NCI-H1694 (cell line): Measurements from ENCODE around the gene SLC6A15.

Source experiments
- DNase-seq: peaks from one replicate; lab custom pipeline; 2025; lab: John Stamatoyannopoulos, UW

The SLC6A15 gene

DNA sequence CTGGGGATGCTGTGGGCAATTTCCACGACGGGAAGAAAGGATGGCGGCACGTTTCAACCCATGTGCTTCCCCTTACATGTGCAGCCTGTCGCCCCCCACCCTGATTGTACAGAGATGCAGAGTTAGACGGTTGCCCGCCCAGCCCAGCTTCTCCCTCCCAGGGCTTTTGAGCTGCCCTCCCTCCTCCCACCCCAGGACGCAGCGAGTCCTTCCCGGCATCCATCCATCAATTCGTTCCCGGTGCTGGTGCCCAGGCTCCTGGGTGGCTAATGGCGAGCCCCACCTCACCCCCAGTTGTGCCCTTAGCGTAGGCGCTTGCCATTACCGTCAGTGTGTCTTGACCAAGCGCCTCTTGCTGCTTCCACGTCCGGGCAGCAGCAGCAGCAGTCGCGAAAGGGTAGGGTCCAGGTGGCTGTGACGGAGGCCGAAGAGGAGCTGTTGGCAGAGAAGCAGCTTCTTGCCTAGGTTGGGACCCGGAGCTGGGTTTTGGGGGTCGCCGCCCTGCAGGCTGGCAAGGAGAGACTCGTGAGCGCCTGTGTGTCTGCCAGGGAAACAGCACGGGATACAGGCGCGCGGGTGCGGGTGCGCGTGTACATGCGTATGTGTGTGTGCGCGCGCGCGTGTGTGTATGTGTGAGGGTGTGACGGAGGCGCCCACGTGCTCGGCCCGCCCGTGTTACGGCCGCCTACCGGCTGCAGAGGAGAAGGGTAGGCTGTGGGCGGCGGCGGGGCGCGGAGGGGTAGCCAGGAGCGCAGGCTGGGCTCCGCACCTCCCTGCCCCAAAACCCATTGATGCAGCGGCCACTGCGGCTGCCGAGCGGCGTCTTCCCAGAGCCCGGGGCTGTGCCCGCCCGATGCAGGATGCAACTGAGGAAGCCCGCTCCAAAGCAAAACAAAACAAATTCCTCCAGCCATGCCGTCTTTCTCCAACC is at the start of gene SLC6A15:
SLC6A15 (minus strand) TSS at position 602 of the 931 bp plus-strand sequence. CDS start 20,679 bp downstream, outside the sequence.
- DNase-seq, result peak; percentile 37

DNA sequence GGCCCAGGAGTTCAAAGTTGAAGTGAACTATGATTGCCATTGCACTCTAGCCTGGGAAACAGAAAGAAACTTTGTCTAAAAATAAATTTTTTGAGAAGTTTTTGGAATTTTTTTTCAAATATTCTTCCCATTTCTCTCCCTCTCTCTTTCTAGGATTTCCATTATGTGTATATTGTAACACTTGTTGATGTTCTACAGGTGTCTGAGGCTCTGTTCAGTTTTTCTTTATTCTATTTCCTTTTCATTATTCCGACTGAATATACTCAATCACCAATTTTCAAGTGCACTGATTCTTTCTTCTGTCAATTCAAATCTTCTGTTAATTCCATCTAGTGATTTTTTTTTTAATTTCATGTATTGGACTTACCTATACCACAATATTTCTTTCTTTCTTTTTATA is 48.3 kb upstream of the SLC6A15 start:
- DNase-seq, result no peak

DNA sequence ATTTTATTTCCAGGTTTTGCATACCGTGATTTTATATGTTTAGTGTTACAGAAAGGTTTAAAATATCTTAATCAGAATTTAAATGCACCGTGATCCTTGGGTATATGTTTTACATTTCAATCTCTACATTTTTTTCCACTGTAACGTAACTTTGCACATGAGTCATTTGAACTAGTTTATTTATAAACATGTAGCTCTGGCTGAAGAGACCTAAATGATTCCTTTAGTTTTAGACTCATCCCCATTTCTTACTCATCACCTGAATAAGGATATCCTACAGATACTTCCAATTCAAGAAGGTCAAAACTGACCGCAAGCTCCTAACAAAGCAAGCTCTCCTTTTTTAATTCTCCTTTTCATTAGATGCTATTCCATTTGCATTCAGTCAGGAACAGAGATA is 42.7 kb upstream of the SLC6A15 start:
- DNase-seq, result no peak

DNA sequence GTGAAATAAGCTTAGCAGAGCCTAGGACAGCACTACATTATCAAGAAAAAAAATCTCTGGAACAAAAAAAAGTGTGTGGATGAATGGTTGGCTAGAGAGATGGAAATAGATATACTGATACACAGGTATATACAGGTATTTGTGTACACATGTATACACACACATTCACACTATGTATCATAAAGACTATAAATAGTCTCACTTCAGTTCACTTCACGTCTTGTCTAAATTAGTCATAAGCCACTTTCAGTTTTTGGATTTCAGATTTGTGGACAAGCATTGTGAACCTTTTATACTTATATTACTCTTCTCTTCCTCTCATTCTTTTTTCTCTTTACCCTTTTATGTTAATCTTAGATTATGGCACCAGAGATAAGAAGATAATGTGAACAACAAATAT is 41.8 kb upstream of the SLC6A15 start:
- DNase-seq, result no peak

DNA sequence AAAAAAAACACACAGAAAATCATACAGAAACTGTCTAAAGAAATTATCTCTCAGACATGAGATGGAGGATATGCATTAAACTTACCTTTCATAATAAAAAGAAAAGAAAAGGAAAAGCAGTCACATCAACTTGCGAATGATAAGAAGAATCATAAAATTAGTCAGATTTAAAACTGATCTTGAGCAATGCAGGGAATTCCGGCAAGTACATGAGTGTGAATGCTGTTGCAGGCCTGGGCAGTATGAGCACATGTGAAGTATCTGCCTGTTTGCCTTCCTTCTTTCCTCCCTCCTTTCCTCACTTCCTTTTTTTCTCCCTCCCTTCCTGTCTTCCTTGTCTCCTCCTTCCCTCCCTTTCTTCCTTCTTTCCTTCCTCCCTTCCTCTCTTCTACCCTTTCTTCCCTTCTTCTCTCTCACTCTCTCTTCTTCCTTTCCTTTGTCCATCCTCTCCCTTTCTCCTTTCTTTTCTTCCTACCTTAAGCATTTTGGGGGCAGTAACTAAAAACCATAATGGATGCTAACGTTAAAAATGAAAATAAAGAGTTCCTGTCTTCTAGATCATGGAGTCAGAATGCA is 38.5 kb upstream of the SLC6A15 start:
- DNase-seq, result no peak

DNA sequence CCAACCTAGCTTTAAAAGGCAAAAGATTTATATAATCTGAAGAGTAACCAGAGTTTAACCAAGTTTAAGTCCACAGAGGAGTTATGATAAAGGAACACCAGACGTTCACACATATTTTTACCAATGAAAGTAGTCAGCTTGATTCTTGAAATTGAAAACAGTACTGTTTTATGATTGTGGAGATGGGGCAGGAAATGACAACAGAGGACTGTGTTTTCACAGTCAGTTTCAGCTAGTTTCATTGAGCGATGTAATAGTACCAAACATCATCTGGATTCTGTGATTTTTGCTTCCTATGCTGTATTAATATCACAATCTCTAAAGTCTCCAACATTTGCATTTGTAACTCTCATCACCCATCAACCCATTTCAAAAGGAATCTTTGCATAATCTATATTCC is 34.2 kb upstream of the SLC6A15 start:
- DNase-seq, result no peak

DNA sequence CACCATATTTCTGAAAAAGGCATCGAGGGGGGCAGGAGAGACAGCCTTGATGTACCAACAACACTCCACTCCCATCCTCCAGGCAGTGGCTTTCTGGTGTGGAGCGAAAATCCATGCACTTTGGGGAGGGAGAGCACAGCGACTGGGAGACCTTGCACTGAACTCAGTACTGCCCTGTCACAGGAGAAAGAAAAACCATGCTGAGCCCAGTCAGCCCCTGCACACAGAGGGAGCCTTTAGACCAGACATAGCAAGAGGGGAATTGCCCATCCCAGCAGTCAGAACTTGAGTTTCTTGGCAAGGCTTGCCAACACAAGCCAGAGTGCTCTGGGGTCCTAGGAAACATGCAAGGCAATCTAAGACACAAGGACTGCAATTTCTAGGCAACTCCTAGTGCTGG is 24.8 kb upstream of the SLC6A15 start:
- no peak for DNase-seq

DNA sequence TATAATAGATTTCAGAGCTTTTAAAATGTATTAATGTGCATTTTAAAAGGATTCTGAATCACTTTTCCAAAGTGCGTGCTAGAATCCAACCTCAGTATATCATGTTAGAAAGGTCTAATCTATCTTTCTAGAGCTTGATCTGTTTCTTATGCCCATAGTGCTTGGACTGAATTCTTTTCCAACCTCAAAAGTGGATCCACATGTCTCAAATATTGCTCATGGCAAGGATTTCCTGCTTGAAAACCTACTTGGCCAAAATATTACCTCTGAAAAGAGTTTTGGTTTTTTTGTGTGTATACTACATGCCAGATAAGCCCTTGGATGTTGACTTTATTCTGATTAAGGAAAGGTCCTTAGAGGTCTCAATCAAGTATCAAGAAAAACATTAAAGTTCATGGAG is 16.9 kb upstream of the SLC6A15 start:
- no peak for DNase-seq

DNA sequence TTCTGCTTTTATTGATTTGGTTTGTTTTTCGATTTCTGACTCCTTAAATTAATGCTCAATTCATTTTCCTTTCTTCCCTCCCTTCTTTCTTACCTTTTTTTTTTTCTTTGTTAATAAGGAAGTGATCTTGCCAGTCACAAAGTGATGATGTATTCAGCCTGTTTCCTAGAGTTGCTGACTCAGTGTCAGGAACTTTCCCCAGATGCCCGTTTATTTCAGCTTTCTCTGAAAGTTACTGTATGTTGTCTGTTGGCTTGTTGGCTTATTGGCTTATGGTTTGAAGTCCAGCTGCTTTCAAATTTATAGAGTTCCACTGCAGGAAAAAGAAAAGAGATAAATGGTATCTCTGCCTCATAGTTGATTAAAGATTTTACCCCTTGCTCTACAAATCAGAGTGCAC is 12.4 kb upstream of the SLC6A15 start:
- DNase-seq, result no peak

DNA sequence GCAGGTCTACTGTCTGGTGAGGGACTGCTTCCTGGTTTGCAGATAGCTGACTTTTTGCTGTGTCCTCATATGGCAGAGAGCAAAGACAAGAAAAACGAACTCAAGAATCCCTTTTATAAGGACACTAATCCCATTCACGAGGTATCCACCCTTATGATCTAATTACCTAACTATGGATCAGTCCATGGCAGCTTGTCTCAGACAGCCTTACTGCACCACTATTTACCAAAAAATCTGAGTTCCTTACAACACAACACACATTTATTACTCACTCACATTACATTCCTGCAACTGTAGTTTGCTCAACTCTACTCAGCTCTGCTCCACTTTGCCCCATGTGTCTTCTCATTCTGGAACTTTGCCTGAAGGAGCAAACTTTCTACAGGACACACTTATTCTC is 10.1 kb upstream of the SLC6A15 start:
- DNase-seq, result no peak

DNA sequence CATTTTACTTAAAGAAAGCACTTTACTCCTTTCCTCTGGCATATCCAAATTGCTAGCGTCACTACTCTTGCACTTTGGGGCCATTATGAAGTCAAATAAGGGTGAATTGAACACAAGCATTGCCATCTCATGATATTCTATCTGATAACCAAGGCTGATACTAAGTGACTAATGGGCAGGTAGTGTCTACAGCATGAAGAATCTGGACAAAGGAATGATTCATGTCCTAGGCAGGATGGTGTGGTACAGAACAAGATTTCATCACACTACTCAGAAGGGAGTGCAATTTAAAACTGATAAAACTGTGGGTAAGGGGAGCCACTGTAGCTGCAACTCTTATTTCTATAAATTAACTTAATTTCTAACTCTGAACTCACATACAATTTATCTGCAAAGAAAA is 7.7 kb upstream of the SLC6A15 start:
- DNase-seq, result no peak

DNA sequence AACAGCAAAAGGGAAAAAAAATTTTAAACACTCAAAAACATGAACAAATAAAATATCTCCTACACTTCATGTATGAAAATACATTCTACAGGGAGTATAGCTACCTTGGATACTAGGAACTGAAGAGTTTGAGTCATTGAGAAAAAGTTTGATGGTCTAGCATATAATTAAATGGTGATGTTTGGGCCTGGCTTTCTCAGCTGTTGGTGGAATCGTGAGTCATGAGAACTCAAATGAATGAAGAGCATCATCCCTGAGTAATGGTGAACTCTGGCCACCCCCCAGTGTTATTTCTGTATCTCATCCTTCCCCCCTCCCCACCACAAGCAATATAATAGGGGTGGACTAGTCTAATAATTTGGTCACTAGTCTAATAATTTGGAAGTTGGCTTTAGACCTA is 6.7 kb upstream of the SLC6A15 start:
- no peak for DNase-seq

DNA sequence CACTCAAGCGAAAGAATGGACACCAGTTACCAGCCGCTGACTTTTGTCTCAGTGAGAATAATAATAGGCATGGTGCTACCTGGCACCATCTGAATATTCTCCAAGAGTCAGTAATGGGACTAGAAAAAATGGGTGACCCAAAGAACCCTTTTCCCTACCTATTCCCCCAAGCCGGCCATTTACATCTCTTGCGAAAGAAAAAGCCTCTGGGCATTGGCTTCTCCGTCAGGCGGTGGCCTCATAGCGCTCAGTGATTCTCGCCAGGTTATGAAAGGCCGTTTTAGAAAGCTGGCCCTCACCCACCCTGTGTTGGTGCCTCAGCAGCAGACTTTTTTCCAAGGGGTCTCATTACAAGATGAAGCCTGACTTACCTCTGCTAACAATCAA is 523 bp upstream of the SLC6A15 start:
- DNase-seq, result no peak

DNA sequence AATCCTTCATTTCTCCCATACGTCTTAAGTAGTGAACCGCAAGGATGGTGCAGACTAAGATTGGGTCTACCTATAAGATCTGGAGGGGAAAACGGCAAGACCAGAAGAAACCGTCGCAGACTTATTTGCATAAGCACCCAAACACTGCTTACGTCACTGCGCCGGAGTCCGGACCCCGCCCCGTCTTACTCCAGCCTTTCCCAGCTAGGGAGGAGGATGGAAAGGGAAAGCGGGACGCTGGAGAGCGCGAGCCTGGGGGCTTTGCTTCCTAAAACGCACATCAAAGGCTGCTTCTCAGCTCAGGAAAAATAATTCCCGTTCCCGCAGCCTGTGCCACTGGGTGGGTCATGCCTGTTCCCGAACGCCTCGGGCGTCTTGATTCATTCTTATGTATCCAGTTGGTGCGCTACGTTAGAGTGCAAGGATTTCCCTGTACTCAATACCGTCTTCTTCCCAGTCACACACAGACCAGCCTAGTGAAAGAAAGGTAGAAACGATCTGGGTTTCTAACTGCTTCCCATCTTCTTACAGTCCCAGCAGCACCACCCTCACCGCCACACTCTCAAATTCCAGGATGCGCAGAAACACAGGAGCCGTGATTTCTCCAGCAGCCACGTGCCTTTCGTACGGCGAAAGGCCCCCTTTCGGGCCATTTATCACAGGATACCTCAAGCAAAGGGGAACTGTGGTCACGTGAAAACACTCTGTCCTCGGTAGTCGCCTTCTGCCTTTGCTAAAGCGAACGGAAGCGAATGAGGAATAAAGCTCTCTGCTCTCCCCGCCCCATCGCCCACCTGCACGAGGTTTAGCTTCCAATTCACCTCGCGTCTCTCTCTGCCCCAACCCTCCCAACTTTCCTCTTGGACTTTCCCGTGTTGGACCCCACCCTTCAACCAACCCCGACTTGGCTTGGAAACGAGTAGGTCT is 1.1 kb downstream of the SLC6A15 start:
- peak; percentile 51 for DNase-seq

DNA sequence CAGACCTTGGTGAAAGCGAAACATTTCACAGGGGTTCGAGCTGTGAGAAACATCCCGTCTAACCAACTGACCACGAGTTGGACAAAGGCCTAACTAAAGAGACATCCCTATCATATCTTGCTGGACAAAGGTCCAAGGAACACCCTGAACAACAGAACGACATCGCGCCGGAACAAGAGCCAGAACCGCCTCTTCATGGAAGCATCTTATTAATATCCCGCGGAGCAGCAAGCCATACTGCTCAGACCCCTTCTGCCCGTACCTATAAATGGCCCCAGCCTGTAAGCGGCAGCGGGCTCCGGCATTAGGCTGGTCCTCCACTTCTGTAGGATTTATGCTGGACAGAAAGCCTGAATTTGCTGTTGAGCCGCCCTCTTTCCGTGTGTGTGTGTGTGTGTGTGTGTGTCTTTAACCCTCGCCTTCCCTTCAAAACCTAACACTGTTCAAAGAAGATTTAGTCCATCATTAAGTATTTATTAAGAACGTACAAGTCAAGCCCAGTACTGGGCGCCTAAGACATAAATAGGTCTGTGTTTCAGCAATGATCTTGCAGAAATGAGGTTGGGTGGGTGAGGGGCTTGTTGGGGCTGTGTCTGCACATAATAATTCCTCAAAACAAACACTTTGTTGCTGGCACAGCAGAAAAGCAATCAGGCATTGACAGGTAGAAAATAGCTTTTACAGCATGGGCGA is 1.9 kb downstream of the SLC6A15 start:
- DNase-seq, result no peak

DNA sequence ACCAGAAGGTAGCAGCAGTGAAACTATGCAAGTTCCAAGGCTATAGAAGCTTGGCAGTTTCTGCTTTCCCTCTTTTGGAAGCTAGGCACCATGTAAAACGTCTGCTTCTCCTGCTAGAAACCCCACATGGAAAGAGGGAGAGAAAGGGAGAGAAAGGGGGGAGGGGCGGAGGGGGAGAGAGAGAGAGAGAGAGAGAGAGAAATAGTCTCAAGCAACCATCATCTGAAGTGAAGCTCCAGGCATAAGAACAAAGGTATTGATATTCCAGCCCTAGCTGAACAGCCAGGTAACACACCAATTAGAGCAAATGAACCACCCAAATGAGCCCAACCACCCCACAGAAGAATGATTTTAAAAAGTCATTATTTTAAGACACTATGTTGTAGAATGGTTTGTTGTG is 8.5 kb downstream of the SLC6A15 start:
- no peak for DNase-seq

DNA sequence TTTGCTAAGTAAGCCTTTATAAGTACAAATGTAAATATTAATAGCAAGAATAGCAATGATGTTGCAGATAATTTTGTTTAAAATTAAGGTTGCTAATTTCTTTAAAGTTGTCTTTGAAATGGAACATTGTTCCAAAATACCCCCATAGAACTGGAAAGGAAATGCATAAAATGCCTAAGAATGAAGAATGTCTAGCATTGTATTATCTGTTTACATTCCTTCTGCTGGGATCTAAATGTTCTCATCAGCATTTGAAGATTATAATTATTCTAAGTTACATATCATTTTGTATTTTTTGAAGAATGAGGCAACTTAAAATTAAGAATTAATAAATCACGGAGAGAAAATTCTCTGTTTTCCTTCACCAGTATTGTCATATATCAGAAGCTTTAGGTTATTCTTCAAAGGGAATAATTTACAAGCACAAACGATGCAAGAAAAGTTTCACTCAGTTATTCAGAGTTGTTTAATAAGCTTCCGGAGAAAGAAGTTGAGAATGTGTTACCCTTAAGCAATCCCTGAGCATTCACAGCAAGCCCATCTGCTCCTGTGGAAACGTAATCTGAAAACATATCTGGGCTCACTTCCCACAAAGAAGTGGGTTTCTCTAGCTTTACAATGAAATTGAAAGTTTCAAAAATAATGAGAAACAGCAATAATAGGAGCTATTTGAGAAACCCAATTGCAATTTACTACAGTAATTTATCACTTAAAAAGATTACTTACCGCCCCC is 21.3 kb downstream of the SLC6A15 start:
- DNase-seq, result no peak

DNA sequence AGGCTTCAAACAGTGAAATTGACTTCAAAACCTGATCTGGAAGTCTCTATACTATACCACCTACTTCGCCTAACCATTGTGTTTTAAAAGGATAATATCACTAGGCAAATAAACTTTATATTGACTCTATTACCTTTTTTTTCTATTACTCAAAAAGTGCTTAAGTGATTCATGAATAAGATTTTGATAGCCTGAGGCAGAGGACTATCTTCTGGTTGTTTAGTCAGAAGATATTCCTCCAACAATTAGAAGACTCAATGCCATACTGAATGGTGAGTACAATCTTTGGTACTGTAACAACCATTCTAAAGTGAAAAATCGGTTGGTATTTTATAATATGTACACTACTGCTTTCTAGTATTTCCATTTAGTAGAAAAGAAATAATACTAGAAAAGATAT is 22.8 kb downstream of the SLC6A15 start:
- DNase-seq, result no peak

DNA sequence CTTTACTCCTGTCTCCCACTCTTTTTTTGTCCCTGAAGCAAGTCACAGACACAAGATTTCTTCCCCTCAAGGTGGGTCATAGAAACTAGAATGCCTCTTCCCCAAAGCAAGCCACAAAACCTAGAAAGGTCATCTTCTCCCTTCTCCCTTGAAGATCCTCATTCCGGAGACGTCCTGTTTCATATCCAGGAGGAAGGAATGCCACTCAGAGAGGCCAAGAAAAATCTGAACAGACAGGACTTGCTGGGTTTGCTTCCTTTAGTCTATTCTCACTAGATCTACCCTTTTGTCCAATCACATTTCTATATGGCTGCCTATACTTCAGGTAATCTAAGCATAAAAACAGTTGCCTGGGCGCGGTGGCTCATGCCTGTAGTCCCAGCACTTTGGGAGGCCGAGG is 23.7 kb downstream of the SLC6A15 start:
- no peak for DNase-seq

DNA sequence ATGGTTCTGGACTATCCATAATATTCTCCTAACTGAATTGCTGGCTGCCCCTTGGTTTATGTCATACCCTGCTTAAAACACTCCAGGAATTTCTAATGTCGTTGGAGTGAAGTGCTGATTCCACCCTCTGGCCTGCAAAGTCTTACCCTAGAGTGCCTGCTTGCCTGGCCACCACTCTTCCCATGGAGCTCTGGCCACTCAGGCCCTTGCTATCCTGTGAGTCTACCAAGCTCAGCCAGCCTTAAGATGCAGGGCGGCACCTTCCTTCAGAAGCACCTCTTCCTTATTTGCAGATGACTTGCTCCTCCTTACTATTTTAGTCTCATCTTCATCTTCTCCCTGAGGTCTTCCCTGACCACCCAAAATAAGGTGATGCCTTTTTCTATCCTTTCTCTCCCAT is 35.3 kb downstream of the SLC6A15 start:
- DNase-seq, result no peak

DNA sequence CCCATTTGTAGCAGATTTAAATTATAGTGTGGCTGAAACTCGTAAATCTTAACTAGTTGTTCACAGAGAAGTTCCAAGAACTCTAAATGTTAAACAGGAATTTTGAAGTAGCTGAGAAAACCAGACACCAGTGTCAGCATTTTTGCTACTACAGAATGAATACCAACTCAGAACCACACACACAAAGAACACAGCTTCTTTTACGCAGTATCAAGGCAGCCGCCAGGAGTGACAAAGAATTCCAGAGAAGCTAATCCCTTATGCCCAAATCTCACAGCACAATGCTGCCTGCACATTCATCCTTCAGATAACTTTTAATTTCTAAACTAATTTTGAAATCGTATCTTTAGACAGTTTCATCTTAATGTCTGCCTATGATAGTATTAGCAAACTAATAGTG is 37.4 kb downstream of the SLC6A15 start:
- DNase-seq, result no peak

DNA sequence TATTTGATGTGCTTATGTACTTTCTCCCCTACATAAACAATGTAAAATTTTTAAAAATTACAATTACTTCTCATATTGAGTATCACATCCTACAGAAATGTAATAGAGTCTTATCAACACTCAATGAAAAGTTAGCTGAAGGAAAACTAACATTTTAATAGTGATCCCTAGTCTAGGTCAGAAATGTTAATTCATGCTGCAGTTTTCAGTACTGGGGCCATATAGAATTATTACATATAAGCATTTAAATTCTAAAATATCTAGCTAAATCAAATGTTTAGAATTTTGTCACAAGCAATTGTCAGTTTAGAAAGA is 37.8 kb downstream of the SLC6A15 start:
- no peak for DNase-seq
